ENCODE results near the gene ID1. TPM values are rescaled to one million over a fixed set of nuclear protein-coding genes. Genes with fewer than 3 reads are reported as not detected.
"Not testable (repeated sequence)": the region's sequence is repeated elsewhere in the genome, so short reads cannot be mapped to it uniquely, and the experiment has no call there.

ID1 gene
- total RNA-seq, 1 donor from 2014 or later, result 92.0 TPM

GRCh38 chr20:31579245-31579644 is 25.8 kb upstream of the ID1 start:
- H3K4me1 Mint-ChIP-seq (ENCODE audit: low read depth, unreplicated experiment), result peaks cover 12% of the 10 kb centered on the region
- H3K4me3 Mint-ChIP-seq (ENCODE audit: unreplicated experiment), result no peak overlapping the region
- H3K27ac Mint-ChIP-seq (ENCODE audit: unreplicated experiment), result peak overlapping the region; percentile 0
- H3K9me3 Mint-ChIP-seq (ENCODE audit: unreplicated experiment), result no peaks in the 10 kb centered on the region
- peaks cover 4% of the 10 kb centered on the region for H3K27me3 Mint-ChIP-seq (ENCODE audit: unreplicated experiment)
- H3K36me3 Mint-ChIP-seq (ENCODE audit: unreplicated experiment), result peaks cover 4% of the 10 kb centered on the region
- no peak for TF ChIP-seq CTCF (IDR thresholded peaks at IDR 0.05; ENCODE audit: partially characterized antibody, unreplicated experiment)
- DNase-seq, result no peak

DNA sequence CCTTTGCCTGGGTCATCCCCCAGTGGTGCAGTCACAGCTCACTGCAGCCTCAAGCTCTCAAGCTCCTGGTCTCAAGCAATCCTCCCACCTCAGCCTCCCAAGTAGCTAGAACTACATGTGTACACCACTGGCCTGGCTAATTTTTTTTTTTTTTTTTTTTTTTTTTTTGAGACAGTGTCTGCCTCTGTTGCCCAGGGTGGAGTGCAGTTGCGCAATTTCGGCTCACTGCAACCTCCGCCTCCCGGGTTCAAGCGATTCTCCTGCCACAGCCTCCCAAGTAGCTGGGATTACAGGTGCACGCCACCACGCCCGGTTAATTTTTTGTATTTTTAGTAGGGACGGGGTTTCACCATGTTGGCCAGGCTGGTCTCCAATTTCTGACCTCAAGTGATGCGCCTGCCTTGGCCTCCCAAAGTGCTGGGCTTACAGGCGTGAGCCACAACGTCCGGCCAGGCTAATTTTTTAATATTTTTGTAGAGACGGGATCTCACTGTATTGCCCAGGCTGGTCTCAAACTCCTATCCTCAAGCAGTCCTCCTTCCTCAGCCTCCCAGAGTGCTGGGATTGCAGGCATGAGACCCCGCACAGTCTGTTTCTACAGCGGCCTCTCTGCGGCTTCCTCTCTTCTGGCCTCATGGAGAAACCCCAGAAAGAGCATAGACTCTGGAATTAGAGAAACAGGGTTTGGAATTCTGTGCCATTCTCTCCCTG is 25.0 kb upstream of the ID1 start:
- not testable (repeated sequence) for H3K36me3 Mint-ChIP-seq (ENCODE audit: unreplicated experiment)
- peaks cover 14% of the 10 kb centered on the region for H3K4me1 Mint-ChIP-seq (ENCODE audit: low read depth, unreplicated experiment)
- H3K27ac Mint-ChIP-seq (ENCODE audit: unreplicated experiment), result peak overlapping the region; percentile 1

DNA sequence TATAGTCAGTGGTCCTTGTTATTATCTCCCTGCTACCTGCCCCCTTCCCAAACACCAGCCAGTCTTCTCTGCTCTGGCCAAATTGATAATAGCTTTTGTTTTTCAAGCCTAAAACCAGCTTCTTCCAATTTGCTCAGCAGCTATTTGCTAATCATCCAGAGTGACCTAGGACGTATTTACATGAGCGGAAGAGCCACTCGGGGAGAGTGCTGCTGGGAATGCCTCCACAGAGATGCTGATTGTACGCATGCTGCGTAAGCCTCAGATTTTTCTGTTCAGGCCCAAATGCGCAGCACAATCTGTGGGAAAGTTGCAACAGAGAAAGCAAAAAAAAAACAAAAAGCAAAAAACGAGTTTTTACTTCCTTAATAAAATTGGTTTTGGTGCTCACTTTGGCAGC is 24.4 kb upstream of the ID1 start:
- Mint-ChIP-seq H3K27me3 (ENCODE audit: unreplicated experiment) (peaks cover 5% of the 10 kb centered on the region), H3K4me1 (ENCODE audit: low read depth, unreplicated experiment) (peaks cover 18% of the 10 kb centered on the region), H3K9me3 (ENCODE audit: unreplicated experiment) (peaks cover 5% of the 10 kb centered on the region), H3K4me3 (ENCODE audit: unreplicated experiment) (no peak overlapping the region), H3K36me3 (ENCODE audit: unreplicated experiment) (peaks cover 4% of the 10 kb centered on the region), H3K27ac (ENCODE audit: unreplicated experiment) (peak overlapping the region; percentile 1)
- TF ChIP-seq CTCF (IDR thresholded peaks at IDR 0.05; ENCODE audit: partially characterized antibody, unreplicated experiment), result no peak
- DNase-seq, result no peak

More for the DNA sequence above, 25.0 kb upstream of the ID1 start:
- not testable (repeated sequence) for H3K27me3 Mint-ChIP-seq (ENCODE audit: unreplicated experiment); H3K4me3 Mint-ChIP-seq (ENCODE audit: unreplicated experiment); DNase-seq; H3K9me3 Mint-ChIP-seq (ENCODE audit: unreplicated experiment)

DNA sequence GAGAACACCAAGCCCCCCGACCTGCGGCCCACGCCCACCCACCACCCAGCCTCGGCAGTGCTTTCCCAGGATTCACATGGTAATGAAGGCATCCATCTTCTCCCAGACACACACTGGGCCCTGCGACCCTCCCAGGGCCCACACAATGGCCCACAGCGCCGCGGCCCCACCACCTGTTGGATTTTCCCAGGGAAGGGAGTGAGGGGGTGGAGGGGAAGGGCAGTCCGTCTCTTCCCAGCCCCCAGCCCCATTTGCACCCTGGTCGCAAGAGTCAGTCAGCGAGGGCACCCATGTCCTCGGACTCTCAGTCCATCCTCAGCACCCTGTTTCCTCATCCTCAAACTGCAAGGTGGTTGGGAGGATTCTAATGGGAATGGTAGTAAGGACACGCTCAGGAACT is 23.7 kb upstream of the ID1 start:
- Mint-ChIP-seq H3K27ac (ENCODE audit: unreplicated experiment) (no peak overlapping the region), H3K27me3 (ENCODE audit: unreplicated experiment) (peaks cover 8% of the 10 kb centered on the region), H3K4me1 (ENCODE audit: low read depth, unreplicated experiment) (peaks cover 24% of the 10 kb centered on the region), H3K36me3 (ENCODE audit: unreplicated experiment) (peaks cover 4% of the 10 kb centered on the region), H3K4me3 (ENCODE audit: unreplicated experiment) (no peak overlapping the region), H3K9me3 (ENCODE audit: unreplicated experiment) (peaks cover 9% of the 10 kb centered on the region)
- TF ChIP-seq CTCF (IDR thresholded peaks at IDR 0.05; ENCODE audit: partially characterized antibody, unreplicated experiment), result no peak
- no peak for DNase-seq

DNA sequence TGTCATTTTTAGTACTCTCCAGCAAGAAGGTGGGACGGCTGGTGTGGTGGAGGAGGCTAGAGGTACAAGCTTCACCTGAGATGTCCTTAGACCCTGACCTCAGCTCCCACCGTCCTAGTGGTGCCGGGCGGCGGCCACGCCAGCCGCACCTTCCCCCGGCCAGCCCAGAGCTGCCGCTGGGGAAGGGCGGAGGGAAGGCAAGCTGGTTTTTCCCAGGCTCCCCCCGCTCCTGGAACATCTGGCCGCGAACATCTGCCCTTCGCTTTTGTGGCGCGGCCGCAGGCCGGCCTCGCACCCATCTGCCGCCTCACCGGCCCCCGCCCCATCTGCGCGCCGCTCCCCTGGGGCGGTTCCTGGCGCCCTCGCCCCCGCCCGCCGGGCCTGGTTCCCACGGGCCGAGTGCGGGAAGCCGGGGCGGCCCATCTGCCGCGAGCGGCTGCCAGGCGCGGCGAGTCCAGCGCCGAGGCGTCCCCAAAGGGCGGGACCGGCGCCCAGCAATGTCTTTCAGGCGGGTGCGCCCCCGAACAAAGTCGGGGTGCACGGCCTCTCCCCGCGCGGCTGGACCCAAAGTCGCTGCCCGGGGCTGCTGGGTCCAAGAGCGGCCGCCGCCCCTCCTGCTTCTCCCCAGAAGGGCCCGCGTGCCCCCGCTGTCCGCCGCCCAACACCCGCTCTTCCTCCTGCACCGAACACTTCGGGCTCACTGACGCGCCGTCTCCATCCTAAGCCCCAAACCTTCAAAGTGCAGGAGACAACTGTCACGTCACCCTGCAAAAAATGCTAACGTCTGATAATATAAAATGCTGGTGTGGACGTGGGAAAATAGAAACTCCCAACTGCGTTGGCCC is 17.3 kb upstream of the ID1 start:
- no peak for TF ChIP-seq CTCF (IDR thresholded peaks at IDR 0.05; ENCODE audit: partially characterized antibody, unreplicated experiment)
- H3K9me3 Mint-ChIP-seq (ENCODE audit: unreplicated experiment), result peaks cover 31% of the 10 kb centered on the region
- H3K4me3 Mint-ChIP-seq (ENCODE audit: unreplicated experiment), result peak overlapping the region; percentile 83
- peaks cover 40% of the 10 kb centered on the region for H3K4me1 Mint-ChIP-seq (ENCODE audit: low read depth, unreplicated experiment)
- H3K27me3 Mint-ChIP-seq (ENCODE audit: unreplicated experiment), result peaks cover 28% of the 10 kb centered on the region
- H3K36me3 Mint-ChIP-seq (ENCODE audit: unreplicated experiment), result no peaks in the 10 kb centered on the region
- peak overlapping the region; percentile 96 for H3K27ac Mint-ChIP-seq (ENCODE audit: unreplicated experiment)
- peak; percentile 95 for DNase-seq

Measured in glutamatergic neuron (in vitro differentiated cells).